ENCODE measurements around the gene POLK. TPM values are rescaled to one million over a fixed set of nuclear protein-coding genes. Genes with fewer than 3 reads are reported as not detected.

Gene POLK
- polyA plus RNA-seq, 1 experiment = 30.9 TPM

- DNase-seq (ENCODE audit: low read depth, low spot score) = no peak
- no peak for TF ChIP-seq CTCF (IDR thresholded peaks at IDR 0.05; ENCODE audit: low read depth, low read length)
- no peaks in the 10 kb centered on the region for H3K27me3 ChIP-seq (ENCODE audit: control insufficient read depth, insufficient read depth, low read length)
- CTCF ChIA-PET = no interaction called here
- no peak overlapping the region for H3K27ac ChIP-seq (ENCODE audit: low read depth, low read length)
- H3K9me3 ChIP-seq (ENCODE audit: control insufficient read depth, insufficient read depth, low read length) = peaks cover 5% of the 10 kb centered on the region; the same call in 1 of the 2 replicates
- no peak overlapping the region for H3K4me3 ChIP-seq (ENCODE audit: low read depth, low read length)
- POLR2A ChIA-PET = no interaction called here
Measured at GRCh38 chr5:75522542-75522941, 10.9 kb downstream of the POLK start.

GRCh38 chr5:75523275-75523674, 11.6 kb downstream of the POLK start:
- CTCF ChIA-PET = no interaction called here

GRCh38 chr5:75524071-75524470, 12.4 kb downstream of the POLK start:
- Histone ChIP-seq H3K27ac (ENCODE audit: low read depth, low read length) (no peak overlapping the region), H3K9me3 (ENCODE audit: control insufficient read depth, insufficient read depth, low read length) (peaks cover 5% of the 10 kb centered on the region; the same call in 1 of the 2 replicates), H3K27me3 (ENCODE audit: control insufficient read depth, insufficient read depth, low read length) (no peaks in the 10 kb centered on the region), H3K4me3 (ENCODE audit: low read depth, low read length) (no peak overlapping the region)
- no peak for TF ChIP-seq CTCF (IDR thresholded peaks at IDR 0.05; ENCODE audit: low read depth, low read length)
- no peak for DNase-seq (ENCODE audit: low read depth, low spot score)
- POLR2A ChIA-PET = interaction anchor here (0.7 kb wide), 1 partner anchor 10 kb away, joined by 3 read pairs; no protein-coding TSS in a partner anchor
- CTCF ChIA-PET = no interaction called here

More at GRCh38 chr5:75523275-75523674, 11.6 kb downstream of the POLK start:
- DNase-seq (ENCODE audit: low read depth, low spot score) = no peak
- Histone ChIP-seq H3K27ac (ENCODE audit: low read depth, low read length) (no peak overlapping the region), H3K27me3 (ENCODE audit: control insufficient read depth, insufficient read depth, low read length) (no peaks in the 10 kb centered on the region), H3K4me3 (ENCODE audit: low read depth, low read length) (no peak overlapping the region), H3K9me3 (ENCODE audit: control insufficient read depth, insufficient read depth, low read length) (peaks cover 5% of the 10 kb centered on the region; the same call in 1 of the 2 replicates)
- POLR2A ChIA-PET = no interaction called here
- no peak for TF ChIP-seq CTCF (IDR thresholded peaks at IDR 0.05; ENCODE audit: low read depth, low read length)

- H3K4me3 ChIP-seq (ENCODE audit: low read depth, low read length) = no peak overlapping the region
- TF ChIP-seq CTCF (IDR thresholded peaks at IDR 0.05; ENCODE audit: low read depth, low read length) = no peak
- CTCF ChIA-PET = no interaction called here
Measured at GRCh38 chr5:75524591-75524990, 12.9 kb downstream of the POLK start.

GRCh38 chr5:75525344-75525743, 13.7 kb downstream of the POLK start:
- ChIA-PET CTCF (no interaction called here), POLR2A (no interaction called here)
- peaks cover 5% of the 10 kb centered on the region; the same call in 1 of the 2 replicates for H3K9me3 ChIP-seq (ENCODE audit: control insufficient read depth, insufficient read depth, low read length)

More at GRCh38 chr5:75524591-75524990, 12.9 kb downstream of the POLK start:
- H3K27ac ChIP-seq (ENCODE audit: low read depth, low read length) = no peak overlapping the region
- POLR2A ChIA-PET = interaction anchor here (0.7 kb wide), 1 partner anchor 10 kb away, joined by 3 read pairs; no protein-coding TSS in a partner anchor
- DNase-seq (ENCODE audit: low read depth, low spot score) = no peak
- peaks cover 5% of the 10 kb centered on the region; the same call in 1 of the 2 replicates for H3K9me3 ChIP-seq (ENCODE audit: control insufficient read depth, insufficient read depth, low read length)
- no peaks in the 10 kb centered on the region for H3K27me3 ChIP-seq (ENCODE audit: control insufficient read depth, insufficient read depth, low read length)

More at GRCh38 chr5:75525344-75525743, 13.7 kb downstream of the POLK start:
- no peak overlapping the region for H3K27ac ChIP-seq (ENCODE audit: low read depth, low read length)
- no peak for TF ChIP-seq CTCF (IDR thresholded peaks at IDR 0.05; ENCODE audit: low read depth, low read length)
- no peaks in the 10 kb centered on the region for H3K27me3 ChIP-seq (ENCODE audit: control insufficient read depth, insufficient read depth, low read length)
- no peak overlapping the region for H3K4me3 ChIP-seq (ENCODE audit: low read depth, low read length)
- DNase-seq (ENCODE audit: low read depth, low spot score) = no peak
